Measurements from ENCODE around the gene RASA4.
"Not testable (repeated sequence)": the region's sequence is repeated elsewhere in the genome, so short reads cannot be mapped to it uniquely, and the experiment has no call there.

Gene RASA4

GRCh38 chr7:102577315-102578240 is 39.0 kb downstream of the RASA4 start:
- not testable (repeated sequence) for H3K27ac ChIP-seq (ENCODE audit: low read depth, low read length); H3K27me3 ChIP-seq (ENCODE audit: insufficient read depth, low read length); H2AFZ ChIP-seq (ENCODE audit: low read length, unreplicated experiment); H3K79me2 ChIP-seq (ENCODE audit: control insufficient read depth, insufficient read depth, low read length, unreplicated experiment); H3K36me3 ChIP-seq (ENCODE audit: insufficient read depth, low read length); H3K4me3 ChIP-seq (ENCODE audit: low read depth, low read length); H3K4me1 ChIP-seq (ENCODE audit: control insufficient read depth, insufficient read depth, low read length, unreplicated experiment)

GRCh38 chr7:102576363-102576762 is 40.2 kb downstream of the RASA4 start:
- H3K4me1 ChIP-seq (ENCODE audit: control insufficient read depth, insufficient read depth, low read length, unreplicated experiment); H3K27ac ChIP-seq (ENCODE audit: low read depth, low read length); H3K27me3 ChIP-seq (ENCODE audit: insufficient read depth, low read length); H3K79me2 ChIP-seq (ENCODE audit: control insufficient read depth, insufficient read depth, low read length, unreplicated experiment); H2AFZ ChIP-seq (ENCODE audit: low read length, unreplicated experiment); H3K4me3 ChIP-seq (ENCODE audit: low read depth, low read length); H3K36me3 ChIP-seq (ENCODE audit: insufficient read depth, low read length): not testable (repeated sequence)

GRCh38 chr7:102574607-102575006 is 41.9 kb downstream of the RASA4 start:
- H3K27me3 ChIP-seq (ENCODE audit: insufficient read depth, low read length); H3K36me3 ChIP-seq (ENCODE audit: insufficient read depth, low read length); H3K4me3 ChIP-seq (ENCODE audit: low read depth, low read length); H3K27ac ChIP-seq (ENCODE audit: low read depth, low read length); H3K4me1 ChIP-seq (ENCODE audit: control insufficient read depth, insufficient read depth, low read length, unreplicated experiment); H3K79me2 ChIP-seq (ENCODE audit: control insufficient read depth, insufficient read depth, low read length, unreplicated experiment); H2AFZ ChIP-seq (ENCODE audit: low read length, unreplicated experiment): not testable (repeated sequence)

- peak within 1 kb of the TSS; percentile 85 for H3K4me3 ChIP-seq (ENCODE audit: low read depth, low read length)
- 0 out of 2 replicates have a peak within 1 kb of the TSS, but pooled peaks have one; percentile 41 for H3K27ac ChIP-seq (ENCODE audit: low read depth, low read length)
- peak within 1 kb of the TSS; percentile 93 for H2AFZ ChIP-seq (ENCODE audit: low read length, unreplicated experiment)
- not testable (repeated sequence) for H3K4me1 ChIP-seq (ENCODE audit: control insufficient read depth, insufficient read depth, low read length, unreplicated experiment); H3K27me3 ChIP-seq (ENCODE audit: insufficient read depth, low read length); H3K36me3 ChIP-seq (ENCODE audit: insufficient read depth, low read length); H3K79me2 ChIP-seq (ENCODE audit: control insufficient read depth, insufficient read depth, low read length, unreplicated experiment)
These were observed 44.0 kb downstream of the RASA4 start, which contains the start of gene POLR2J3 for GRCh38 chr7:102572261-102573239. Gene POLR2J3, minus strand, starts transcription at chr7:102572583. Its CDS starts 62 bp downstream, at chr7:102572521.

- not testable (repeated sequence) for H3K27me3 ChIP-seq (ENCODE audit: insufficient read depth, low read length); H3K4me3 ChIP-seq (ENCODE audit: low read depth, low read length); H3K4me1 ChIP-seq (ENCODE audit: control insufficient read depth, insufficient read depth, low read length, unreplicated experiment); H3K79me2 ChIP-seq (ENCODE audit: control insufficient read depth, insufficient read depth, low read length, unreplicated experiment); H3K27ac ChIP-seq (ENCODE audit: low read depth, low read length); H3K36me3 ChIP-seq (ENCODE audit: insufficient read depth, low read length); H2AFZ ChIP-seq (ENCODE audit: low read length, unreplicated experiment)
These were observed 47.9 kb downstream of the RASA4 start for GRCh38 chr7:102568620-102569019.

GRCh38 chr7:102550808-102551422 is 65.6 kb downstream of the RASA4 start, which contains the start of gene SPDYE2:
Gene SPDYE2, plus strand, starts transcription at chr7:102551226. Its CDS starts 2,030 bp downstream, at chr7:102553256.
- H2AFZ ChIP-seq (ENCODE audit: low read length, unreplicated experiment); H3K27me3 ChIP-seq (ENCODE audit: insufficient read depth, low read length); H3K36me3 ChIP-seq (ENCODE audit: insufficient read depth, low read length); H3K79me2 ChIP-seq (ENCODE audit: control insufficient read depth, insufficient read depth, low read length, unreplicated experiment); H3K4me3 ChIP-seq (ENCODE audit: low read depth, low read length); H3K4me1 ChIP-seq (ENCODE audit: control insufficient read depth, insufficient read depth, low read length, unreplicated experiment); H3K27ac ChIP-seq (ENCODE audit: low read depth, low read length): not testable (repeated sequence)

- H3K4me3 ChIP-seq (ENCODE audit: low read depth, low read length); H3K4me1 ChIP-seq (ENCODE audit: control insufficient read depth, insufficient read depth, low read length, unreplicated experiment); H3K79me2 ChIP-seq (ENCODE audit: control insufficient read depth, insufficient read depth, low read length, unreplicated experiment); H3K36me3 ChIP-seq (ENCODE audit: insufficient read depth, low read length); H2AFZ ChIP-seq (ENCODE audit: low read length, unreplicated experiment); H3K27me3 ChIP-seq (ENCODE audit: insufficient read depth, low read length); H3K27ac ChIP-seq (ENCODE audit: low read depth, low read length): not testable (repeated sequence)
These were observed 70.2 kb downstream of the RASA4 start for GRCh38 chr7:102546353-102546752.

GRCh38 chr7:102545288-102545687 is 71.3 kb downstream of the RASA4 start:
- not testable (repeated sequence) for H3K4me3 ChIP-seq (ENCODE audit: low read depth, low read length); H3K79me2 ChIP-seq (ENCODE audit: control insufficient read depth, insufficient read depth, low read length, unreplicated experiment); H3K27ac ChIP-seq (ENCODE audit: low read depth, low read length); H2AFZ ChIP-seq (ENCODE audit: low read length, unreplicated experiment); H3K27me3 ChIP-seq (ENCODE audit: insufficient read depth, low read length); H3K36me3 ChIP-seq (ENCODE audit: insufficient read depth, low read length); H3K4me1 ChIP-seq (ENCODE audit: control insufficient read depth, insufficient read depth, low read length, unreplicated experiment)

- H3K4me1 ChIP-seq (ENCODE audit: control insufficient read depth, insufficient read depth, low read length, unreplicated experiment); H3K36me3 ChIP-seq (ENCODE audit: insufficient read depth, low read length); H3K4me3 ChIP-seq (ENCODE audit: low read depth, low read length); H3K27me3 ChIP-seq (ENCODE audit: insufficient read depth, low read length); H3K79me2 ChIP-seq (ENCODE audit: control insufficient read depth, insufficient read depth, low read length, unreplicated experiment); H2AFZ ChIP-seq (ENCODE audit: low read length, unreplicated experiment); H3K27ac ChIP-seq (ENCODE audit: low read depth, low read length): not testable (repeated sequence)
These were observed 72.2 kb downstream of the RASA4 start for GRCh38 chr7:102544372-102544771.

- not testable (repeated sequence) for H3K4me3 ChIP-seq (ENCODE audit: low read depth, low read length); H3K4me1 ChIP-seq (ENCODE audit: control insufficient read depth, insufficient read depth, low read length, unreplicated experiment); H2AFZ ChIP-seq (ENCODE audit: low read length, unreplicated experiment); H3K79me2 ChIP-seq (ENCODE audit: control insufficient read depth, insufficient read depth, low read length, unreplicated experiment); H3K36me3 ChIP-seq (ENCODE audit: insufficient read depth, low read length); H3K27ac ChIP-seq (ENCODE audit: low read depth, low read length); H3K27me3 ChIP-seq (ENCODE audit: insufficient read depth, low read length)
These were observed 73.0 kb downstream of the RASA4 start, which contains the start of gene UPK3BL2 for GRCh38 chr7:102543596-102543995. Gene UPK3BL2, minus strand, starts transcription at chr7:102543696. Its CDS starts 60 bp downstream, at chr7:102543636.
